Endothelial cell of umbilical vein (primary cell): ENCODE data around the gene RHEX. TPM values are rescaled to one million over a fixed set of nuclear protein-coding genes. Genes with fewer than 3 reads are reported as not detected.

Experiments used
- BruUV-seq: library from RNA; stranded (reverse); fragments of 400-500 nt; replicated peaks from 2 replicates; lab custom pipeline; 2021; lab: Mats Ljungman, UMichigan
- CTCF ChIA-PET: fragments of 300-600, 350-600 bp; sonication (Branson Sonifier 250); formaldehyde crosslinking; loops from one replicate; lab custom pipeline; 2021; ENCODE audit warnings: antibody characterized with exemption, inconsistent platforms; lab: Charles Lee
- POLR2A ChIA-PET: fragments of 300-600, 350-600 bp; sonication (Branson Sonifier 250); formaldehyde crosslinking; loops from one replicate; lab custom pipeline; 2021; ENCODE audit warnings: antibody characterized with exemption, inconsistent platforms; lab: Charles Lee
- DNase-seq: peaks from one replicate; pipeline ENCODE4 v3.0.0-alpha.2; 2011; ENCODE audit warnings: low read depth, low spot score
- FAIRE-seq: peaks from 2 replicates; lab custom pipeline; 2011; peaks lifted over from hg19 to GRCh38; lab: Jason Lieb, UNC
- H2AFZ ChIP-seq: 2 replicates; pipeline ENCODE4 v1.6.0; 2012; ENCODE audit warnings: low read depth, low read length, control low read depth, inconsistent platforms
- H3K27ac ChIP-seq: 2 replicates; pipeline ENCODE4 v1.5.1; 2011; ENCODE audit warnings: low read depth, mild to moderate bottlenecking, control low read depth, low read length, moderate library complexity; ENCODE audit not compliant: insufficient read depth
- H3K27me3 ChIP-seq, 2 experiments: 2 replicates each; pipeline versions ENCODE4 v1.6.0 to v1.6.1; 2011; ENCODE audit warnings: low read length in 2 of 2, mixed read lengths in 1 of 2; ENCODE audit not compliant: control insufficient read depth in 2 of 2, insufficient read depth in 2 of 2
- H3K36me3 ChIP-seq, 2 experiments: 2 replicates in 1 of 2; 3 replicates in 1 of 2; pipeline ENCODE4 v1.5.1; 2011; ENCODE audit warnings: low read length in 2 of 2, mild to moderate bottlenecking in 1 of 2, moderate library complexity in 1 of 2; ENCODE audit not compliant: control insufficient read depth in 2 of 2, insufficient read depth in 2 of 2; ENCODE audit errors: extremely low read depth in 1 of 2
- H3K4me1 ChIP-seq: 3 replicates; pipeline ENCODE4 v1.5.1; 2011; ENCODE audit warnings: mild to moderate bottlenecking, low read length; ENCODE audit not compliant: control insufficient read depth, insufficient read depth; ENCODE audit errors: extremely low read depth
- H3K4me2 ChIP-seq: 2 replicates; pipeline ENCODE4 v1.6.1; 2011; ENCODE audit warnings: low read length, control low read depth, mixed read lengths; ENCODE audit not compliant: insufficient read depth
- H3K4me3 ChIP-seq, 3 experiments: fragments of 200-600 bp in 1 of 3; sonication (generic), shearing (Covaris generic) in 1 of 3; replicated peaks in 1 of 3; 2 replicates each; pipeline ENCODE4 v1.5.1; 2011 to 2016; ENCODE audit warnings: control low read depth in 3 of 3, low read length in 3 of 3, mild to moderate bottlenecking in 2 of 3, inconsistent platforms in 1 of 3, low read depth in 1 of 3, moderate library complexity in 1 of 3; ENCODE audit not compliant: insufficient read depth in 1 of 3
- H3K79me2 ChIP-seq: 2 replicates; pipeline ENCODE4 v1.6.0; 2012; ENCODE audit warnings: low read length, inconsistent platforms; ENCODE audit not compliant: control insufficient read depth, insufficient read depth
- H3K9ac ChIP-seq: replicated peaks from 2 replicates; pipeline ENCODE3; 2011; ENCODE audit warnings: low read length, control low read depth; ENCODE audit not compliant: insufficient read depth; ENCODE audit errors: extremely low read depth
- H3K9me1 ChIP-seq: replicated peaks from 3 replicates; pipeline ENCODE4 v1.6.0; 2011; ENCODE audit warnings: mild to moderate bottlenecking, low read length; ENCODE audit not compliant: control insufficient read depth, insufficient read depth; ENCODE audit errors: extremely low read depth
- H3K9me3 ChIP-seq: replicated peaks from 2 replicates; pipeline ENCODE4 v1.5.1; 2012; ENCODE audit warnings: low read length, inconsistent platforms; ENCODE audit not compliant: control insufficient read depth, insufficient read depth
- H4K20me1 ChIP-seq: replicated peaks from 2 replicates; pipeline ENCODE3; 2011; ENCODE audit warnings: mild to moderate bottlenecking, low read length; ENCODE audit not compliant: control insufficient read depth, insufficient read depth; ENCODE audit errors: extremely low read depth
- EZH2 ChIP-seq: IDR thresholded peaks from 2 replicates; pipeline ENCODE4 v1.6.1; 2012; ENCODE audit warnings: borderline replicate concordance, low read depth, mild to moderate bottlenecking, moderate library complexity, low read length, inconsistent platforms; ENCODE audit not compliant: severe bottlenecking
- FOS ChIP-seq: IDR thresholded peaks from 2 replicates; pipeline ENCODE4 v1.6.1; 2011; ENCODE audit warnings: mild to moderate bottlenecking, low read length, moderate library complexity, borderline replicate concordance; ENCODE audit not compliant: insufficient read depth
- GATA2 ChIP-seq: IDR thresholded peaks from 2 replicates; pipeline ENCODE4 v1.7.0; 2011; ENCODE audit warnings: low read depth, mild to moderate bottlenecking, moderate library complexity, mixed read lengths, low read length; ENCODE audit not compliant: insufficient read length, insufficient read depth
- JUN ChIP-seq: IDR thresholded peaks from 2 replicates; pipeline ENCODE4 v1.6.1; 2011; ENCODE audit warnings: borderline replicate concordance, low read depth; ENCODE audit not compliant: insufficient read length, insufficient read depth
- MYC ChIP-seq: IDR thresholded peaks from one replicate; pipeline ENCODE4 v1.6.1; 2011; ENCODE audit warnings: mild to moderate bottlenecking, low read depth, low read length
- POLR2A ChIP-seq: IDR thresholded peaks from 2 replicates; pipeline ENCODE4 v1.6.1; 2012; ENCODE audit warnings: low read depth, mild to moderate bottlenecking, control low read depth, low read length
- POLR2AphosphoS5 ChIP-seq: IDR thresholded peaks from 2 replicates; pipeline ENCODE4 v1.6.1; 2012; ENCODE audit warnings: low read depth, mild to moderate bottlenecking, control low read depth, low read length, moderate library complexity; ENCODE audit not compliant: insufficient read depth
- dilution Hi-C: fragments of 300-500 bp; cut with MboI; formaldehyde crosslinking; loops from one replicate; pipeline ENCODE4 v1.15.0; 2019; ENCODE audit warnings: low sequenced_read_pairs; ENCODE audit not compliant: extremely low pct_ligation_motif_present
- intact Hi-C: fragments of 100-400 bp; cut with micrococcal nuclease; formaldehyde crosslinking; loops from one replicate; pipeline ENCODE4 v1.10.0; 2022
- polyA plus RNA-seq, 4 experiments: library from polyadenylated mRNA; depleted of rRNA in 3 of 4; stranded (reverse) in 3 of 4; unstranded in 1 of 4; fragments of >200 nt; gene quantifications; 2 replicates each; pipeline versions ENCODE4 v1.2.1 to v1.2.3, GENCODE V29; 2011 to 2012; ENCODE audit warnings: missing spikeins in 1 of 4
- total RNA-seq: library from RNA; stranded (reverse); gene quantifications from 2 replicates; pipeline ENCODE4 v1.2.3, GENCODE V29; 2021
- TF ChIP-seq, protein P1 (sequence below), 2 donors: IDR thresholded peaks; 1 replicate in 1 of 2; 2 replicates in 1 of 2; pipeline ENCODE4 v1.5.1; 2011; ENCODE audit warnings: low read length in 2 of 2, mild to moderate bottlenecking in 2 of 2, moderate library complexity in 2 of 2, control low read depth in 1 of 2, inconsistent platforms in 1 of 2, low read depth in 1 of 2; ENCODE audit not compliant: insufficient read depth in 1 of 2; ENCODE audit errors: extremely low read depth in 1 of 2
- TF ChIP-seq, protein P2 (sequence below): IDR thresholded peaks from 2 replicates; pipeline ENCODE4 v1.6.1; 2011; ENCODE audit not compliant: insufficient read depth, insufficient read length

Gene RHEX
- total and polyA plus RNA-seq, 2 donors (not counting 3 experiments of a cell fraction or from before 2014, with no cell fraction given), result not detected

DNA sequence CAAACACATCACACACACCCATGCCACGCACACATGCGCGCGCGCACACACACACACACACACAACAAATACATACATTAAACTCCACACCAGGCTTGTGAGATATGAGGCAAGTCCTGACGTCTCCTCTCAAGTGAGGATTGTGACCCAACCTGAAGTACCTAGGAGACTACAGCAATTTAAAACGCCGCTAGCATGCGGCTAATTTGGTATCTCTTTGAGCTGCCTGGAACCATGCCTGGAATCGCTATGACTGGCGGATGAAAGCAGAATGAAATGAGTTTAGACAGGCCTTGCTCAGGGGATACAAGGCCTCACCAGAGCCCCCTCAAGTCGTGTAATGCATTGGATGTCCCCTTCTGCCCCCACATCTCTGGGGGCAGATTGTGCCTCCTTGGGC lies 48.1 kb upstream of the RHEX start:
- no TSS peak for BruUV-seq
- ChIA-PET POLR2A (no interaction called here), CTCF (interaction anchor here (1.4 kb wide), 1 partner anchor 86 kb away, joined by 4 read pairs; no protein-coding TSS in a partner anchor)
- H3K36me3 ChIP-seq, result no peaks in the 10 kb centered on the region
- intact Hi-C loops (no loop called here), dilution Hi-C loops (no loop called here)
- FAIRE-seq (no peak), DNase-seq (no peak)
- H3K9me1 ChIP-seq, result no peaks in the 10 kb centered on the region
- no peaks in the 10 kb centered on the region for H3K9me3 ChIP-seq
- H3K9ac ChIP-seq, result no peak overlapping the region
- H3K79me2 ChIP-seq, result no peaks in the 10 kb centered on the region
- H3K4me1 ChIP-seq, result peaks cover 2% of the 10 kb centered on the region
- no peak overlapping the region for H3K4me3 ChIP-seq
- no peak overlapping the region for H3K27ac ChIP-seq
- no peak overlapping the region for H2AFZ ChIP-seq
- no peaks in the 10 kb centered on the region for H3K27me3 ChIP-seq
- H4K20me1 ChIP-seq, result no peaks in the 10 kb centered on the region
- H3K4me2 ChIP-seq, result no peak overlapping the region
- TF ChIP-seq POLR2AphosphoS5 (no peak), FOS (no peak), GATA2 (no peak), EZH2 (no peak), POLR2A (no peak), MYC (no peak), JUN (no peak)
- TF ChIP-seq, protein P1, sequence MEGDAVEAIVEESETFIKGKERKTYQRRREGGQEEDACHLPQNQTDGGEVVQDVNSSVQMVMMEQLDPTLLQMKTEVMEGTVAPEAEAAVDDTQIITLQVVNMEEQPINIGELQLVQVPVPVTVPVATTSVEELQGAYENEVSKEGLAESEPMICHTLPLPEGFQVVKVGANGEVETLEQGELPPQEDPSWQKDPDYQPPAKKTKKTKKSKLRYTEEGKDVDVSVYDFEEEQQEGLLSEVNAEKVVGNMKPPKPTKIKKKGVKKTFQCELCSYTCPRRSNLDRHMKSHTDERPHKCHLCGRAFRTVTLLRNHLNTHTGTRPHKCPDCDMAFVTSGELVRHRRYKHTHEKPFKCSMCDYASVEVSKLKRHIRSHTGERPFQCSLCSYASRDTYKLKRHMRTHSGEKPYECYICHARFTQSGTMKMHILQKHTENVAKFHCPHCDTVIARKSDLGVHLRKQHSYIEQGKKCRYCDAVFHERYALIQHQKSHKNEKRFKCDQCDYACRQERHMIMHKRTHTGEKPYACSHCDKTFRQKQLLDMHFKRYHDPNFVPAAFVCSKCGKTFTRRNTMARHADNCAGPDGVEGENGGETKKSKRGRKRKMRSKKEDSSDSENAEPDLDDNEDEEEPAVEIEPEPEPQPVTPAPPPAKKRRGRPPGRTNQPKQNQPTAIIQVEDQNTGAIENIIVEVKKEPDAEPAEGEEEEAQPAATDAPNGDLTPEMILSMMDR (IDR thresholded peaks at IDR 0.05; ENCODE audit: extremely low read depth in 1 of 2, insufficient read depth in 1 of 2, low read depth in 1 of 2, low read length in 2 of 2), result no peak
- TF ChIP-seq, protein P2, sequence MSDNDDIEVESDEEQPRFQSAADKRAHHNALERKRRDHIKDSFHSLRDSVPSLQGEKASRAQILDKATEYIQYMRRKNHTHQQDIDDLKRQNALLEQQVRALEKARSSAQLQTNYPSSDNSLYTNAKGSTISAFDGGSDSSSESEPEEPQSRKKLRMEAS, result no peak
